Hematopoietic multipotent progenitor cell (in vitro differentiated cells): ENCODE results near the gene HMX3. TPM values are rescaled to one million over a fixed set of nuclear protein-coding genes. Genes with fewer than 3 reads are reported as not detected.

Experiments
- DNase-seq, 3 donors: peaks; one replicate each; pipeline ENCODE4 v3.0.0-alpha.2; 2011 to 2015; ENCODE audit warnings: low read depth in 2 of 3, low spot score in 2 of 3
- total RNA-seq: library from RNA; depleted of rRNA; stranded (reverse); fragments of >200 nt; gene quantifications from one replicate; pipeline ENCODE4 v1.2.3, GENCODE V29; 2012

The HMX3 gene
- total RNA-seq, 1 donor, result not detected

GRCh38 chr10:123146894-123147634 is 11.3 kb downstream of the HMX3 start:
- no peak for DNase-seq

- DNase-seq, result no peak
Measured at GRCh38 chr10:123147635-123148413, 12.1 kb downstream of the HMX3 start, which contains the start of gene HMX2. TSS of gene HMX2 (plus strand) at chr10:123148136. CDS start at chr10:123148379, 243 bp downstream.

DNA sequence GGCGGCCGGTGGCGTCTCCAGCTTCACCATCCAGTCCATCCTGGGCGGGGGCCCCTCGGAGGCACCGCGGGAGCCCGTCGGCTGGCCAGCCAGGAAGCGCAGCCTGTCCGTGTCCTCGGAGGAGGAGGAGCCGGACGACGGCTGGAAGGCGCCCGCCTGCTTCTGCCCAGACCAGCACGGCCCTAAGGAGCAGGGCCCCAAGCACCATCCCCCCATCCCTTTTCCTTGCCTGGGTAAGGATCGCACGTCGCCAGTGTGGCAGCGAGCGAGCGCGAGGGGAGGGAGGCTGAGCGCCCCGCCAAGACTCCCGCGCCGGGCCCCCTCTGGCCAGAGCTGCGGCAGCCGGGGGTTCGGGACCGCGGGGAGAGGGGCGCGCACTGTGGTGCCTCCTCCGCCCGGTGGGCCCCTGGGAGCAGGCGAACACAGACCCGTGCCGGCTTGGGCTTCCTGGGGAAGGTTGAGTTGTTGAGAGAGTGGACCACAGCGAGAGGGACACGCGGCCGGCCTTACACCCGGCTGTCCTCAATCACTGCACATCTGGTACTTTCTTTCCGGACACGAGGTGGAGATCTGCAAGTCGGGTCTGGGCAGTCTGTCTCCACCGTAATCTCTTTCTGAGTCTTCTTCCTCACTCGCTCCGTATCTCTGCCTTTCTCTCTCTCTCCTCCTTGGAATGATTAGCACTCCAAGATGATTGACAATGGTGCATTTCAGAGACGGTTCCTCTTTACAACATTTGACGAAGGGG is 12.8 kb downstream of the HMX3 start:
- no peak for DNase-seq

DNA sequence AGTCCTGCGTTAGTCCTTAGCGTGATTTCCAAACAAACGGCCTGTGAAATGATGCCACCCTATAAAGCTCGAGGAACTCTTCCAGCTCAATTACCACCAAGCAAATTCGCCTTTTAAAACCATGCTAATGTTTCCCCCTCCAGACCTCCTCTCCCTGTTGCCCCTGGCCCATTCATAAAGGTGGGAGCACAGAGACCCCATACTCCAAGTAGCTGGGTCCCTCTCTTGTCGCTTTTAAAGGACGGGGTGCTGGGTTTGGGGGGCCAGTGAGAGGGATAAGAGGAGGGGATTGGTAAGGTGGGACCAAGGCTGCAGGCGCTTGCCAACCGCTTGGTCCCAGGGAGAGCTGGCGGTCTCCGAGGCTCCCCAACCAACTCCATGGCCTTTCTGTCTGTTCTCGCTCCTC is 13.4 kb downstream of the HMX3 start:
- DNase-seq, result no peak

- DNase-seq, result peak in 1 of 3 donors; percentile 47
Measured at GRCh38 chr10:123149568-123150270, 13.9 kb downstream of the HMX3 start.

- peak in 1 of 3 donors; percentile 26 for DNase-seq
Measured at GRCh38 chr10:123150271-123150985, 14.7 kb downstream of the HMX3 start.

GRCh38 chr10:123150986-123151736 is 15.4 kb downstream of the HMX3 start:
- DNase-seq, result peak in 1 of 3 donors; percentile 43

DNA sequence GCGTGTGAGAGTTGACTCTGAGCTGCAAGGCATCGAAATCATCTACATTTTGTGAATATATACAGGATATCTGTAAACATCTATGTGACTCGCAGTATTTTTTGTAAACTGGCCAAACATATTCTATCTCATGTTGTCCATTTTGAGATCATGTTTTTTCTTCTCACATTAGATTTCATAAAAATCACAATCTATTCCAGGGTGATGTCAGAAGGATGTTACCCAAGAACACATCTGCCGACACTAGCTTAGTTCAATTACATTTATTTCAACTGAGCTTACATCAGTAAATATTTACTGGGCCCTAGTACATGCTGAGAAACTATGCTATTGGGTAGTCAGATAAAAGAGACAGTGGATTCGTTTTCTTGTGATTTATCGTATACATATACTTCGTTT is 16.0 kb downstream of the HMX3 start:
- DNase-seq, result peak in 1 of 3 donors; percentile 21

- no peak for DNase-seq
Measured at GRCh38 chr10:123153486-123154091, 17.8 kb downstream of the HMX3 start.

- peak; percentile 88 to 99 (median 99) for DNase-seq
Measured at GRCh38 chr10:123154092-123154710, 18.4 kb downstream of the HMX3 start, which contains the start of gene BUB3. TSS of gene BUB3 (plus strand) at chr10:123154402. CDS start at chr10:123154918, 516 bp downstream.

DNA sequence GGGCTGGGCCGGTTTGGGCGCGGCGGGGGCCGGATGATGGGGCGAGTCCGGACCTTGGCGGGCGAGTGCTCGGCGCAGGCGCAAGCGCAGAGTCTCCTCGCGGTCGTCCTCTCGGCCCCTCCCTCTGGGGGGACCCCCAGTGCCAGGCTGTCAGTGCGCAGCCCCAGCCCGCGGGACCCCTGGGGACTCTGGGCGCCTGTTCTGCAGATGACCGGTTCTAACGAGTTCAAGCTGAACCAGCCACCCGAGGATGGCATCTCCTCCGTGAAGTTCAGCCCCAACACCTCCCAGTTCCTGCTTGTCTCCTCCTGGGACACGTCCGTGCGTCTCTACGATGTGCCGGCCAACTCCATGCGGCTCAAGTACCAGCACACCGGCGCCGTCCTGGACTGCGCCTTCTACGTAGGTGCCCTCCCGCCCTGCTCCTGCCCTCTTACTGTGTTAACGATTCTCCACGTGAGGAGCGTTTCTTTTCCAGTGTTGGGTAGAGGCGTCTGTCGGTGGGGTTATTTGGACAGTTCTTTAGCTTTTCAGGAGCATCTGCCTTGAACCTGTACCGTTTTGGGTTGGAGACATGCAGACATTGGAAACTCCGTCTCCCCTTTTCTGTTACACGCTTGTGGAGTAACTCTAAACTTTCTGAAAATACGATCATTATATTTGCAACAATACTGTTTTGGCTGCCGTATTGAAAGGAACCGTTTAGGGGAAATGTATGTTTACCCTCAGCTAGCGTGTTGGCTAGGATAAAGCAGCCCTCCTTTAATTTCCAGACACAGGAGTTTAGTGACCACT is 19.1 kb downstream of the HMX3 start:
- peak in 1 of 3 donors; percentile 22 for DNase-seq

GRCh38 chr10:123156078-123156477 is 20.3 kb downstream of the HMX3 start:
- no peak for DNase-seq

- no peak for DNase-seq
Measured at GRCh38 chr10:123157210-123157609, 21.4 kb downstream of the HMX3 start.

DNA sequence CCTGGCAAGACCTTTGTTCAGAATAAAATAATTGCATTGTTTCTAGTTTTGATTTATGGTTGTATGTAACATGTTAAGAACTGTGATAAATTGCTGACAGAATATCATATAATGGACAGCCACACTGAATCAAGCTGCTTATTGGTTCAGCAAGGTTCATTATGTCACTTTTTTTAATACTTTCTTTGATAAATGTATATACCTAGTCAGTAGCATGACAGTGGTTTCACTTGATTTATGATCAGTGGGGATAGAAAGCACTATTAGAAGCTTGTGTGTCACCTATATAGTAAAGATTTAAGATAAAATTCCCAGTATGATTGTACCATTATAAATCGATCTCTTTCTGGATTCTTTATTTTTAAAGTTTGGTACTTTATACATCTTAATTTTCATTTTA is 22.9 kb downstream of the HMX3 start:
- DNase-seq, result no peak

DNA sequence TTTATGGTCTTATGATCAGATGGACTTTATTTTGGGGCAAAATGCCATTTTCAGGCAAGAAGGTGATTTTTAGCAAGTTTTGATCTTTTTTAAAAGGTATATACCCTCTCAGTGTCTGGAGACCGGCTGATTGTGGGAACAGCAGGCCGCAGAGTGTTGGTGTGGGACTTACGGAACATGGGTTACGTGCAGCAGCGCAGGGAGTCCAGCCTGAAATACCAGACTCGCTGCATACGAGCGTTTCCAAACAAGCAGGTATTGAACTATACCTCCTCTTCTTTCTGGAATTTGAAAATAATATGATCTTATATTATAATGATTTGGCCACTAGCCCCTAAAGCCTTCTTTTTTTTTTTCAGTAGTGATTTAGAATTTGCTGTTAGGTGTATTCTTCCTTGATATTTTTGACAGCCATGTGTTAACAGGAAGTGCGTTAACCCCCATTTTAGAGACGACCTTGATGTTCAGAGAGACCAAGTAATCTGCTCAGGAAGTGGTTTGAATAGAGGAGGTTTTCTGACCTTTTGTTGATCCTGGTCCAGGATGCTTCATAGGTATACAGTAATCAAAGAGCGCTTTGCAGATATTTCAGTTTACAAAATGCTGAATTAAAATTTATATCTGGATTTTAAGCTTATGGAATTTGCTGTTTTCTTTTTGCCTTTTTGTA is 24.7 kb downstream of the HMX3 start:
- no peak for DNase-seq

GRCh38 chr10:123164319-123164718 is 28.5 kb downstream of the HMX3 start:
- DNase-seq, result no peak
